RWPE2 (cell line): Measurements from ENCODE around the gene IFI6.

Experiments used
- ATAC-seq: fragments of 200-7000 bp; cut with Tn5 transposase; 3 replicates; pipeline ENCODE4 v1.9.1; 2021; ENCODE audit warnings: low read depth
- DNase-seq: peaks from one replicate; pipeline ENCODE4 v3.0.0-alpha.2; 2020; ENCODE audit warnings: low spot score
- H3K27ac ChIP-seq: fragments of 450-650 bp; 2 replicates; pipeline ENCODE4 v1.5.1; 2017; ENCODE audit warnings: mild to moderate bottlenecking; ENCODE audit not compliant: poor library complexity, severe bottlenecking
- H3K27me3 ChIP-seq: fragments of 250-450 bp; sonication (Bioruptor Pico); 2 replicates; pipeline ENCODE4 v1.5.1; 2021; ENCODE audit warnings: mild to moderate bottlenecking, moderate library complexity; ENCODE audit not compliant: insufficient read depth, poor library complexity, severe bottlenecking
- H3K36me3 ChIP-seq: fragments of 250-450 bp; sonication (Bioruptor Pico); 2 replicates; pipeline ENCODE4 v1.5.1; 2020; ENCODE audit warnings: low read depth, mild to moderate bottlenecking, moderate library complexity
- H3K4me1 ChIP-seq: fragments of 250-450 bp; sonication (Bioruptor Pico); 2 replicates; pipeline ENCODE4 v1.5.1; 2021; ENCODE audit warnings: mild to moderate bottlenecking, moderate library complexity; ENCODE audit not compliant: insufficient read depth, poor library complexity, severe bottlenecking
- H3K4me3 ChIP-seq: fragments of 250-450 bp; sonication (Bioruptor Pico); 2 replicates; pipeline ENCODE4 v1.5.1; 2021; ENCODE audit warnings: mild to moderate bottlenecking, moderate library complexity; ENCODE audit not compliant: severe bottlenecking
- H3K9me3 ChIP-seq: fragments of 250-450 bp; sonication (Bioruptor Pico); 2 replicates; pipeline ENCODE4 v1.5.1; 2021; ENCODE audit warnings: mild to moderate bottlenecking, moderate library complexity; ENCODE audit not compliant: severe bottlenecking
- TF ChIP-seq, protein P1 (sequence below): fragments of 450-650 bp; IDR thresholded peaks from one replicate; pipeline ENCODE4 v1.5.1; 2017; ENCODE audit warnings: mild to moderate bottlenecking, moderate library complexity; ENCODE audit not compliant: poor library complexity, severe bottlenecking

IFI6 gene

GRCh38 chr1:27671964-27672749 is at the start of gene IFI6:
IFI6 (minus strand) TSS chr1:27672192; CDS start chr1:27669314, 2,878 bp downstream.
- ATAC-seq = peak; percentile 98
- H3K27ac ChIP-seq = peak within 1 kb of the TSS; percentile 36

DNA sequence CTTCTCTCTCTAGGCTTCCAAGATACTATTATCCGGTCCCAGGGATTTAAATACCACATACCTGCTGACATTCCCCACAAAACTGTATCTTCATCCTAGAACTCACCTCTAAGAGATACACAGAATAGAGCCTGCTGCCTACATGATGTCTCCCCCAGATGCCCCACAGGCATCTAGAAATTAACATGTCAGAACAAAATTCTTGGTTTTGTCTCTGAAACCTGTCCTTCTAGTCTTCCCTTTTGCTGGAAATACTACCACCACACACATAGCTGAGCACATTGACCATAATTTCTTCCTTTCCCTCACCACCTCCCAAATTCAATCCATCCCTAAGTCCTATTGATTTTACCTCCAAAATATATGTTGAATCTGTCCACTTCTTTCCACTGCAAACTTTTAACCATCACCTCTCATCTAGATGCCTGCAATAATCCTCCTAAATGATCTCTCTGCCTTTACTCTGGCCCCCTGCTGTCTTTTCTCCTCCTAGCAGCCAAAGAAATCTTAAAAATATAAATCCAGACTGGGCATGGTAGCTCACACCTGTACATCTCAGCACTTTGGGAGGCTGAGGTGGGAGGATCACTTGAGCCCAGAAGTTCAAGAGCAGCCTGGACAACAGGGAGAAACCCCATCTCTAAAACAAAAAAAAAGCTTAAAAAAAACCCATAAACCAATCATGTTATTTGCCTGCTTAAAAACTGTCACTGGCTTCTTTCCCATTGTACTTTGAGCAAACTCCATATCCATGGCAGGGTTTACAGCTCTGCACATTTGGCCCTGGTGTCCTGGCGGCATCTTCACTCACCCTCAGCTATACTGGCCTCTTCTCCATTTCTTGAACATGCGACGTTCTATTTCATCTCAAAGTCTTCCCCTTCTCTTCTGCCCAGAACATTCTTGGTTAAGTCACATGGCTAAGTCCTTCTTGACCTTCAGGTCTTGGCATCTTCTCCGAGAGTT is 47.6 kb upstream of the IFI6 start:
- Histone ChIP-seq H3K27me3 (no peaks in the 10 kb centered on the region), H3K4me3 (no peak overlapping the region), H3K9me3 (no peaks in the 10 kb centered on the region), H3K36me3 (no peaks in the 10 kb centered on the region), H3K4me1 (no peaks in the 10 kb centered on the region), H3K27ac (no peak overlapping the region)
- ATAC-seq (peak; percentile 58; the same call in 2 of the 3 replicates), DNase-seq (no peak)
- TF ChIP-seq, protein P1, sequence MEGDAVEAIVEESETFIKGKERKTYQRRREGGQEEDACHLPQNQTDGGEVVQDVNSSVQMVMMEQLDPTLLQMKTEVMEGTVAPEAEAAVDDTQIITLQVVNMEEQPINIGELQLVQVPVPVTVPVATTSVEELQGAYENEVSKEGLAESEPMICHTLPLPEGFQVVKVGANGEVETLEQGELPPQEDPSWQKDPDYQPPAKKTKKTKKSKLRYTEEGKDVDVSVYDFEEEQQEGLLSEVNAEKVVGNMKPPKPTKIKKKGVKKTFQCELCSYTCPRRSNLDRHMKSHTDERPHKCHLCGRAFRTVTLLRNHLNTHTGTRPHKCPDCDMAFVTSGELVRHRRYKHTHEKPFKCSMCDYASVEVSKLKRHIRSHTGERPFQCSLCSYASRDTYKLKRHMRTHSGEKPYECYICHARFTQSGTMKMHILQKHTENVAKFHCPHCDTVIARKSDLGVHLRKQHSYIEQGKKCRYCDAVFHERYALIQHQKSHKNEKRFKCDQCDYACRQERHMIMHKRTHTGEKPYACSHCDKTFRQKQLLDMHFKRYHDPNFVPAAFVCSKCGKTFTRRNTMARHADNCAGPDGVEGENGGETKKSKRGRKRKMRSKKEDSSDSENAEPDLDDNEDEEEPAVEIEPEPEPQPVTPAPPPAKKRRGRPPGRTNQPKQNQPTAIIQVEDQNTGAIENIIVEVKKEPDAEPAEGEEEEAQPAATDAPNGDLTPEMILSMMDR = peak; percentile 38

More at GRCh38 chr1:27671964-27672749, at the start of gene IFI6:
- H3K36me3 ChIP-seq = no peaks in the 10 kb centered on the region
- H3K4me3 ChIP-seq = peak within 1 kb of the TSS; percentile 28
- H3K27me3 ChIP-seq = no peaks in the 10 kb centered on the region
- DNase-seq = peak; percentile 84
- peaks cover 3% of the 10 kb centered on the region for H3K4me1 ChIP-seq
- no peaks in the 10 kb centered on the region for H3K9me3 ChIP-seq
- TF ChIP-seq, protein P1 = peak; percentile 39

- no peaks in the 10 kb centered on the region for H3K4me1 ChIP-seq
- H3K27me3 ChIP-seq = no peaks in the 10 kb centered on the region
- DNase-seq (no peak), ATAC-seq (no peak)
- H3K27ac ChIP-seq = no peak overlapping the region
- TF ChIP-seq, protein P1 = no peak
- no peaks in the 10 kb centered on the region for H3K36me3 ChIP-seq
- H3K9me3 ChIP-seq = no peaks in the 10 kb centered on the region
- no peak overlapping the region for H3K4me3 ChIP-seq
These were observed 44.4 kb upstream of the IFI6 start for GRCh38 chr1:27716262-27716895.

DNA sequence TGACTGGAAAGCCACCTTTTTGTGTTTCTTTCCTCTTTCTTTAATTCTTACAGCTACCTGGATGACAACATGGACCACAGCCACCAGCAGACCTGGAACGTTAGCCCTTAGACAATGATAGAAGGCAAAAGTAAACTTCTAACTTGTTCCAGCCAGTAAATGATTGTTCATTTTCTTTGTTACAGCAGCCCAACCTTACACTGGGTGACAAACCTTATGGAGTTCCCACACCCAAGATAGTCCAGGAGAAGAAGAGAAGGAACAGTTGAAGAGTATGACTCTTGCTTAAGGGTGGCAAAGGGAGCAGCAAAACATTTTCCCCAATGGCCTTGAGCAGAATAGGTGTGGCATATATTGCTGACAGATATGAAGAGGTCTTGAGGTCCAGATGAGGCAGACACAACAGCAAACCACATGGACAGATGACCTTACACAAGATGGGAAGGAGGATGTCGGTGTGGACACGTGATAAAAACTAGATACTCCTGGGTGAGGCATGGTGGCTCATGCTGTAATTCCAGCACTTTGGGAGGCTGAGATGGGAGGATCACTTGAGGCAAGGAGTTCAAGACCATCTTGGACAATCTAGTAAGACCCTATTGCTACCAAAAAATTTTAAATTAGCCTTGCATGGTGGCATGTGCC is 42.0 kb upstream of the IFI6 start:
- TF ChIP-seq, protein P1 = no peak
- DNase-seq (no peak), ATAC-seq (no peak)
- Histone ChIP-seq H3K4me1 (no peaks in the 10 kb centered on the region), H3K36me3 (no peaks in the 10 kb centered on the region), H3K27me3 (no peaks in the 10 kb centered on the region), H3K27ac (no peak overlapping the region), H3K9me3 (no peaks in the 10 kb centered on the region), H3K4me3 (no peak overlapping the region)
